H1 (cell line): Measurements from ENCODE around the gene GRID2. TPM values are rescaled to one million over a fixed set of nuclear protein-coding genes. Genes with fewer than 3 reads are reported as not detected.

ENCODE experiments used
- BCL11A ChIP-seq, 2 experiments: IDR thresholded peaks; one replicate each; pipeline ENCODE4 v1.6.1; 2011; ENCODE audit warnings: low read depth in 2 of 2, low read length in 2 of 2, mild to moderate bottlenecking in 2 of 2
- CREB1 ChIP-seq: IDR thresholded peaks from 2 replicates; pipeline ENCODE4 v1.6.1; 2012; ENCODE audit warnings: inconsistent platforms
- RXRA ChIP-seq: IDR thresholded peaks from 2 replicates; pipeline ENCODE4 v1.6.1; 2011; ENCODE audit warnings: low read depth, mild to moderate bottlenecking, low read length, moderate library complexity; ENCODE audit not compliant: insufficient read depth
- SRF ChIP-seq: IDR thresholded peaks from 2 replicates; pipeline ENCODE4 v1.6.1; 2011; ENCODE audit warnings: mild to moderate bottlenecking, low read depth, low read length, moderate library complexity
- TAF1 ChIP-seq: IDR thresholded peaks from 2 replicates; pipeline ENCODE4 v1.6.1; 2011; ENCODE audit warnings: mild to moderate bottlenecking, low read depth, low read length
- TAF7 ChIP-seq: optimal IDR thresholded peaks from 2 replicates; pipeline ENCODE3; 2011; ENCODE audit warnings: low read depth, mild to moderate bottlenecking, inconsistent platforms, low read length, moderate library complexity, borderline replicate concordance
- TBP ChIP-seq: IDR thresholded peaks from 2 replicates; pipeline ENCODE4 v1.6.1; 2011; ENCODE audit warnings: low read depth, low read length, improper control_type of control experiment
- YY1 ChIP-seq: IDR thresholded peaks from 2 replicates; pipeline ENCODE4 v1.6.1; 2011; ENCODE audit warnings: low read depth, mild to moderate bottlenecking, low read length
- polyA plus RNA-seq, 7 experiments: library from polyadenylated mRNA; depleted of rRNA in 3 of 7; stranded (reverse) in 5 of 7; unstranded in 2 of 7; fragments of >200 nt in 5 of 7; fragments of 200-250 nt in 2 of 7; gene quantifications; 1 replicate in 5 of 7; 2 replicates in 1 of 7; 4 replicates in 1 of 7; pipeline versions ENCODE4 v1.2.1 to v1.2.3, GENCODE V29; 2011 to 2013; ENCODE audit warnings: missing spikeins in 2 of 7, mixed read lengths in 2 of 7
- total RNA-seq: library from RNA; stranded (reverse); fragmentation: NEBNext Ultra II Directional; extraction: Animal tissue kit (Norgen Biotek cat#: 25700); gene quantifications from 2 replicates; pipeline ENCODE4 v1.2.1, GENCODE V29; 2021
- TF ChIP-seq, protein P1 (sequence below): fragments of 300-600 bp; sonication (generic); IDR thresholded peaks from 2 replicates; pipeline ENCODE4 v1.7.1; 2012; ENCODE audit warnings: low read length, moderate library complexity, mild to moderate bottlenecking, inconsistent platforms; ENCODE audit not compliant: insufficient replicate concordance

GRID2 gene
- total and polyA plus RNA-seq, 2 of the 8 experiments (the other 6 are each of a cell fraction or from before 2014, with no cell fraction given) = 31.1 to 81.9 TPM

DNA sequence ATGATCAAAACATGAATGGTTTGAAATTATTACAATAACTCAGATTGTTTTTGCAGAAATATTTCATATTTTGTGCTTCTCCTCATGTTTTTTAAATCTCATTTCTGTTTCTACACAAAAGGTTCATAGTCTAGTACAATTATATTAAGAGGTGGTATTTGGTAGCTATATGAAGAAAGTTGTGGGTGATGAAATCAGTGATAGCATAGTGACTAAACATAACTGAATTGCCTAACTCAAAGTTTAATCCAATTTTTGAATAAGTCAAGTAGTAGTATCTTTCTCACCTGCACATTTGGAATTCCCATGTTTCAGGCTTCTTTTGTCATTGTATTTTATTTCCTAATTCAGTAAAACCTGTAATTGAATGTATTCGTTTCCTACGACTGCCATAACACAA, 648.7 kb downstream of the GRID2 start (continued):
- TF ChIP-seq, protein P1, sequence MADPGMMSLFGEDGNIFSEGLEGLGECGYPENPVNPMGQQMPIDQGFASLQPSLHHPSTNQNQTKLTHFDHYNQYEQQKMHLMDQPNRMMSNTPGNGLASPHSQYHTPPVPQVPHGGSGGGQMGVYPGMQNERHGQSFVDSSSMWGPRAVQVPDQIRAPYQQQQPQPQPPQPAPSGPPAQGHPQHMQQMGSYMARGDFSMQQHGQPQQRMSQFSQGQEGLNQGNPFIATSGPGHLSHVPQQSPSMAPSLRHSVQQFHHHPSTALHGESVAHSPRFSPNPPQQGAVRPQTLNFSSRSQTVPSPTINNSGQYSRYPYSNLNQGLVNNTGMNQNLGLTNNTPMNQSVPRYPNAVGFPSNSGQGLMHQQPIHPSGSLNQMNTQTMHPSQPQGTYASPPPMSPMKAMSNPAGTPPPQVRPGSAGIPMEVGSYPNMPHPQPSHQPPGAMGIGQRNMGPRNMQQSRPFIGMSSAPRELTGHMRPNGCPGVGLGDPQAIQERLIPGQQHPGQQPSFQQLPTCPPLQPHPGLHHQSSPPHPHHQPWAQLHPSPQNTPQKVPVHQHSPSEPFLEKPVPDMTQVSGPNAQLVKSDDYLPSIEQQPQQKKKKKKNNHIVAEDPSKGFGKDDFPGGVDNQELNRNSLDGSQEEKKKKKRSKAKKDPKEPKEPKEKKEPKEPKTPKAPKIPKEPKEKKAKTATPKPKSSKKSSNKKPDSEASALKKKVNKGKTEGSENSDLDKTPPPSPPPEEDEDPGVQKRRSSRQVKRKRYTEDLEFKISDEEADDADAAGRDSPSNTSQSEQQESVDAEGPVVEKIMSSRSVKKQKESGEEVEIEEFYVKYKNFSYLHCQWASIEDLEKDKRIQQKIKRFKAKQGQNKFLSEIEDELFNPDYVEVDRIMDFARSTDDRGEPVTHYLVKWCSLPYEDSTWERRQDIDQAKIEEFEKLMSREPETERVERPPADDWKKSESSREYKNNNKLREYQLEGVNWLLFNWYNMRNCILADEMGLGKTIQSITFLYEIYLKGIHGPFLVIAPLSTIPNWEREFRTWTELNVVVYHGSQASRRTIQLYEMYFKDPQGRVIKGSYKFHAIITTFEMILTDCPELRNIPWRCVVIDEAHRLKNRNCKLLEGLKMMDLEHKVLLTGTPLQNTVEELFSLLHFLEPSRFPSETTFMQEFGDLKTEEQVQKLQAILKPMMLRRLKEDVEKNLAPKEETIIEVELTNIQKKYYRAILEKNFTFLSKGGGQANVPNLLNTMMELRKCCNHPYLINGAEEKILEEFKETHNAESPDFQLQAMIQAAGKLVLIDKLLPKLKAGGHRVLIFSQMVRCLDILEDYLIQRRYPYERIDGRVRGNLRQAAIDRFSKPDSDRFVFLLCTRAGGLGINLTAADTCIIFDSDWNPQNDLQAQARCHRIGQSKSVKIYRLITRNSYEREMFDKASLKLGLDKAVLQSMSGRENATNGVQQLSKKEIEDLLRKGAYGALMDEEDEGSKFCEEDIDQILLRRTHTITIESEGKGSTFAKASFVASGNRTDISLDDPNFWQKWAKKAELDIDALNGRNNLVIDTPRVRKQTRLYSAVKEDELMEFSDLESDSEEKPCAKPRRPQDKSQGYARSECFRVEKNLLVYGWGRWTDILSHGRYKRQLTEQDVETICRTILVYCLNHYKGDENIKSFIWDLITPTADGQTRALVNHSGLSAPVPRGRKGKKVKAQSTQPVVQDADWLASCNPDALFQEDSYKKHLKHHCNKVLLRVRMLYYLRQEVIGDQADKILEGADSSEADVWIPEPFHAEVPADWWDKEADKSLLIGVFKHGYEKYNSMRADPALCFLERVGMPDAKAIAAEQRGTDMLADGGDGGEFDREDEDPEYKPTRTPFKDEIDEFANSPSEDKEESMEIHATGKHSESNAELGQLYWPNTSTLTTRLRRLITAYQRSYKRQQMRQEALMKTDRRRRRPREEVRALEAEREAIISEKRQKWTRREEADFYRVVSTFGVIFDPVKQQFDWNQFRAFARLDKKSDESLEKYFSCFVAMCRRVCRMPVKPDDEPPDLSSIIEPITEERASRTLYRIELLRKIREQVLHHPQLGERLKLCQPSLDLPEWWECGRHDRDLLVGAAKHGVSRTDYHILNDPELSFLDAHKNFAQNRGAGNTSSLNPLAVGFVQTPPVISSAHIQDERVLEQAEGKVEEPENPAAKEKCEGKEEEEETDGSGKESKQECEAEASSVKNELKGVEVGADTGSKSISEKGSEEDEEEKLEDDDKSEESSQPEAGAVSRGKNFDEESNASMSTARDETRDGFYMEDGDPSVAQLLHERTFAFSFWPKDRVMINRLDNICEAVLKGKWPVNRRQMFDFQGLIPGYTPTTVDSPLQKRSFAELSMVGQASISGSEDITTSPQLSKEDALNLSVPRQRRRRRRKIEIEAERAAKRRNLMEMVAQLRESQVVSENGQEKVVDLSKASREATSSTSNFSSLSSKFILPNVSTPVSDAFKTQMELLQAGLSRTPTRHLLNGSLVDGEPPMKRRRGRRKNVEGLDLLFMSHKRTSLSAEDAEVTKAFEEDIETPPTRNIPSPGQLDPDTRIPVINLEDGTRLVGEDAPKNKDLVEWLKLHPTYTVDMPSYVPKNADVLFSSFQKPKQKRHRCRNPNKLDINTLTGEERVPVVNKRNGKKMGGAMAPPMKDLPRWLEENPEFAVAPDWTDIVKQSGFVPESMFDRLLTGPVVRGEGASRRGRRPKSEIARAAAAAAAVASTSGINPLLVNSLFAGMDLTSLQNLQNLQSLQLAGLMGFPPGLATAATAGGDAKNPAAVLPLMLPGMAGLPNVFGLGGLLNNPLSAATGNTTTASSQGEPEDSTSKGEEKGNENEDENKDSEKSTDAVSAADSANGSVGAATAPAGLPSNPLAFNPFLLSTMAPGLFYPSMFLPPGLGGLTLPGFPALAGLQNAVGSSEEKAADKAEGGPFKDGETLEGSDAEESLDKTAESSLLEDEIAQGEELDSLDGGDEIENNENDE = no peak
- no peak for TF ChIP-seq TAF7
- no peak for TF ChIP-seq YY1
- TF ChIP-seq RXRA = no peak
- no peak for TF ChIP-seq TBP
- TF ChIP-seq SRF = no peak
- no peak for TF ChIP-seq CREB1
- no peak for TF ChIP-seq BCL11A (IDR thresholded peaks at IDR 0.05; ENCODE audit: low read depth in 2 of 2, low read length in 2 of 2)
- no peak for TF ChIP-seq TAF1
